H4 (cell line): ENCODE results near the gene PLN. TPM values are rescaled to one million over a fixed set of nuclear protein-coding genes. Genes with fewer than 3 reads are reported as not detected.
A peak's percentile ranks its signal among the peaks of the same experiment; 100 is the strongest.

Experiments used
- DNase-seq: peaks from one replicate; pipeline ENCODE4 v3.0.0-alpha.2; 2015; ENCODE audit warnings: low spot score
- total RNA-seq: library from RNA; depleted of rRNA; stranded (reverse); fragments of >200 nt; shearing (Covaris generic); gene quantifications from 2 replicates; pipeline ENCODE4 v1.2.3, GENCODE V29; 2014

Gene PLN
- total RNA-seq, 1 experiment from 2014 or later = 0.60 TPM

- no peak for DNase-seq
Observed at GRCh38 chr6:118537574-118537973, 10.5 kb upstream of the PLN start.

GRCh38 chr6:118542184-118542952 is 5.7 kb upstream of the PLN start:
- DNase-seq = peak; percentile 12

GRCh38 chr6:118544105-118544504 is 4.0 kb upstream of the PLN start:
- no peak for DNase-seq

- DNase-seq = no peak
Observed at GRCh38 chr6:118546164-118546879, 1.8 kb upstream of the PLN start.

- no peak for DNase-seq
Observed at GRCh38 chr6:118546880-118547218, 1.2 kb upstream of the PLN start.

- no peak for DNase-seq
Observed at GRCh38 chr6:118548613-118549012, 517 bp downstream of the PLN start.

- peak; percentile 55 for DNase-seq
Observed at GRCh38 chr6:118551063-118552053, 3.3 kb downstream of the PLN start.

- no peak for DNase-seq
Observed at GRCh38 chr6:118553132-118553531, 5.0 kb downstream of the PLN start.

GRCh38 chr6:118554698-118555097 is 6.6 kb downstream of the PLN start:
- DNase-seq = no peak

- DNase-seq = no peak
Observed at GRCh38 chr6:118558464-118559217, 10.5 kb downstream of the PLN start.

- DNase-seq = no peak
Observed at GRCh38 chr6:118559659-118560058, 11.6 kb downstream of the PLN start.

- no peak for DNase-seq
Observed at GRCh38 chr6:118562248-118562647, 14.2 kb downstream of the PLN start.

- no peak for DNase-seq
Observed at GRCh38 chr6:118562959-118563358, 14.9 kb downstream of the PLN start.

GRCh38 chr6:118565311-118565960 is 17.3 kb downstream of the PLN start:
- DNase-seq = peak; percentile 26

GRCh38 chr6:118567974-118568373 is 19.9 kb downstream of the PLN start:
- DNase-seq = no peak

GRCh38 chr6:118569498-118569897 is 21.4 kb downstream of the PLN start:
- no peak for DNase-seq

GRCh38 chr6:118571121-118571520 is 23.0 kb downstream of the PLN start:
- DNase-seq = no peak

- DNase-seq = no peak
Observed at GRCh38 chr6:118574051-118574865, 26.2 kb downstream of the PLN start.

GRCh38 chr6:118577972-118578371 is 29.9 kb downstream of the PLN start:
- DNase-seq = no peak

GRCh38 chr6:118578617-118579016 is 30.5 kb downstream of the PLN start:
- no peak for DNase-seq
